Femur (tissue), 1 donor: Measurements from ENCODE around the gene ELMOD3.
"Not testable (repeated sequence)": the region's sequence is repeated elsewhere in the genome, so short reads cannot be mapped to it uniquely, and the experiment has no call there.

ENCODE experiments used
- DNase-seq: peaks from one replicate; pipeline ENCODE4 v3.0.0-alpha.2; 2017

ELMOD3 gene

GRCh38 chr2:85405201-85406059, 50.9 kb downstream of the ELMOD3 start:
- DNase-seq: peak; percentile 71

- DNase-seq: peak; percentile 76
Observed at GRCh38 chr2:85409845-85410583, 55.4 kb downstream of the ELMOD3 start, which contains the start of gene CAPG. Gene CAPG, minus strand, starts transcription at chr2:85410366. Its CDS starts 8,221 bp downstream, at chr2:85402145.

- no peak for DNase-seq
Observed at GRCh38 chr2:85410584-85411404, 56.2 kb downstream of the ELMOD3 start.

- DNase-seq: no peak
Observed at GRCh38 chr2:85411405-85411748, 56.8 kb downstream of the ELMOD3 start.

GRCh38 chr2:85413592-85414420, 59.2 kb downstream of the ELMOD3 start:
- DNase-seq: peak; percentile 77

GRCh38 chr2:85414421-85414759, 59.8 kb downstream of the ELMOD3 start:
- DNase-seq: not testable (repeated sequence)

GRCh38 chr2:85414761-85415553, 60.4 kb downstream of the ELMOD3 start:
- no peak for DNase-seq

- no peak for DNase-seq
Observed at GRCh38 chr2:85415980-85416650, 61.5 kb downstream of the ELMOD3 start.

GRCh38 chr2:85418132-85419008, 63.8 kb downstream of the ELMOD3 start, which contains the start of gene SH2D6:
Gene SH2D6, plus strand, starts transcription at chr2:85418714. Its CDS starts 10,752 bp downstream, at chr2:85429466.
- peak; percentile 91 for DNase-seq

- DNase-seq: no peak
Observed at GRCh38 chr2:85419009-85419675, 64.6 kb downstream of the ELMOD3 start.

GRCh38 chr2:85420536-85421259, 66.1 kb downstream of the ELMOD3 start:
- DNase-seq: peak; percentile 93

GRCh38 chr2:85421260-85422071, 66.9 kb downstream of the ELMOD3 start:
- no peak for DNase-seq

GRCh38 chr2:85422072-85422457, 67.5 kb downstream of the ELMOD3 start:
- DNase-seq: no peak

GRCh38 chr2:85423525-85423924, 69.0 kb downstream of the ELMOD3 start:
- DNase-seq: no peak

GRCh38 chr2:85425588-85425987, 71.0 kb downstream of the ELMOD3 start:
- no peak for DNase-seq

- no peak for DNase-seq
Observed at GRCh38 chr2:85427300-85427835, 72.8 kb downstream of the ELMOD3 start.

GRCh38 chr2:85428343-85428881, 73.8 kb downstream of the ELMOD3 start:
- no peak for DNase-seq
